Mesenchymal stem cell (in vitro differentiated cells and primary cell): ENCODE measurements around the gene VPS39.

Experiments used
- DNase-seq: peaks from one replicate; pipeline ENCODE4 v3.0.0-alpha.2; 2013
- H2AFZ ChIP-seq: one replicate; pipeline ENCODE4 v1.6.1; 2013; ENCODE audit warnings: low read depth, mild to moderate bottlenecking, control low read depth, inconsistent platforms, low read length, moderate library complexity
- H2AK5ac ChIP-seq: 2 replicates; pipeline ENCODE4 v1.6.1; 2013; ENCODE audit warnings: low read length, moderate library complexity, mild to moderate bottlenecking, inconsistent platforms; ENCODE audit not compliant: severe bottlenecking
- H2BK120ac ChIP-seq: one replicate; pipeline ENCODE4 v1.6.1; 2013; ENCODE audit warnings: low read depth, mild to moderate bottlenecking, inconsistent platforms, low read length, moderate library complexity
- H2BK12ac ChIP-seq, 2 experiments: one replicate each; pipeline ENCODE4 v1.6.1; 2013; ENCODE audit warnings: inconsistent platforms in 2 of 2, low read length in 2 of 2, mild to moderate bottlenecking in 2 of 2, moderate library complexity in 2 of 2, control low read depth in 1 of 2
- H2BK15ac ChIP-seq: one replicate; pipeline ENCODE4 v1.6.1; 2013; ENCODE audit warnings: mild to moderate bottlenecking, low read depth, inconsistent platforms; ENCODE audit not compliant: poor library complexity, severe bottlenecking
- H2BK5ac ChIP-seq: 2 replicates; pipeline ENCODE4 v1.6.1; 2013; ENCODE audit warnings: low read depth, mild to moderate bottlenecking, low read length, control low read depth, inconsistent platforms; ENCODE audit not compliant: poor library complexity, severe bottlenecking
- H3K14ac ChIP-seq, 2 experiments: one replicate each; pipeline ENCODE4 v1.6.1; 2013; ENCODE audit warnings: inconsistent platforms in 2 of 2, low read length in 2 of 2, control low read depth in 1 of 2, mild to moderate bottlenecking in 1 of 2, moderate library complexity in 1 of 2
- H3K18ac ChIP-seq, 2 experiments: one replicate each; pipeline ENCODE4 v1.6.1; 2013; ENCODE audit warnings: inconsistent platforms in 2 of 2, low read length in 2 of 2, control low read depth in 1 of 2, low read depth in 1 of 2, mild to moderate bottlenecking in 1 of 2
- H3K23ac ChIP-seq, 2 experiments: one replicate each; pipeline ENCODE4 v1.6.1; 2013; ENCODE audit warnings: inconsistent platforms in 2 of 2, low read length in 2 of 2, mild to moderate bottlenecking in 2 of 2, moderate library complexity in 2 of 2, control low read depth in 1 of 2
- H3K27ac ChIP-seq: 2 replicates; pipeline ENCODE4 v1.5.1; 2013; ENCODE audit warnings: mild to moderate bottlenecking, moderate library complexity, low read length, control low read depth, inconsistent platforms; ENCODE audit not compliant: poor library complexity, severe bottlenecking
- H3K27me3 ChIP-seq, 2 experiments: 2 replicates each; pipeline versions ENCODE4 v1.6.1 to v1.7.0; 2013; ENCODE audit warnings: low read length in 2 of 2, mild to moderate bottlenecking in 2 of 2, moderate library complexity in 2 of 2, control low read depth in 1 of 2, inconsistent platforms in 1 of 2; ENCODE audit not compliant: control insufficient read depth in 1 of 2, insufficient read depth in 1 of 2
- H3K36me3 ChIP-seq, 2 experiments: 2 replicates each; pipeline versions ENCODE4 v1.6.1 to v1.7.0; 2013; ENCODE audit warnings: low read length in 2 of 2, control low read depth in 1 of 2, inconsistent platforms in 1 of 2, low read depth in 1 of 2, mild to moderate bottlenecking in 1 of 2; ENCODE audit not compliant: insufficient read depth in 2 of 2, control insufficient read depth in 1 of 2
- H3K4ac ChIP-seq, 2 experiments: one replicate each; pipeline ENCODE4 v1.6.1; 2013; ENCODE audit warnings: inconsistent platforms in 2 of 2, low read length in 2 of 2, mild to moderate bottlenecking in 2 of 2, moderate library complexity in 2 of 2, control low read depth in 1 of 2, low read depth in 1 of 2
- H3K4me1 ChIP-seq: 2 replicates; pipeline ENCODE4 v1.6.1; 2013; ENCODE audit warnings: low read depth, low read length, control low read depth; ENCODE audit not compliant: control insufficient read depth, insufficient read depth
- H3K4me2 ChIP-seq: 2 replicates; pipeline ENCODE4 v1.6.1; 2013; ENCODE audit warnings: low read length, mild to moderate bottlenecking, inconsistent platforms; ENCODE audit not compliant: poor library complexity, severe bottlenecking
- H3K4me3 ChIP-seq, 2 experiments: 2 replicates each; pipeline versions ENCODE4 v1.5.1 to v1.7.0; 2013; ENCODE audit warnings: low read length in 2 of 2, mild to moderate bottlenecking in 2 of 2, control low read depth in 1 of 2, low read depth in 1 of 2; ENCODE audit not compliant: insufficient read depth in 1 of 2
- H3K79me1 ChIP-seq: replicated peaks from 2 replicates; pipeline ENCODE4 v1.6.1; 2013; ENCODE audit warnings: mild to moderate bottlenecking, control low read depth, low read length, inconsistent platforms; ENCODE audit not compliant: poor library complexity, severe bottlenecking
- H3K9ac ChIP-seq: 2 replicates; pipeline ENCODE4 v1.7.0; 2013; ENCODE audit warnings: mild to moderate bottlenecking, low read length, moderate library complexity
- H3K9me3 ChIP-seq: 2 replicates; pipeline ENCODE4 v1.7.0; 2013; ENCODE audit warnings: mild to moderate bottlenecking, low read length; ENCODE audit not compliant: control insufficient read depth
- H4K8ac ChIP-seq: one replicate; pipeline ENCODE4 v1.6.1; 2013; ENCODE audit warnings: inconsistent platforms, mild to moderate bottlenecking, low read length, moderate library complexity
- H4K91ac ChIP-seq: one replicate; pipeline ENCODE4 v1.6.1; 2013; ENCODE audit warnings: mild to moderate bottlenecking, low read length, inconsistent platforms
- WGBS: methylation state at CpG from one replicate; pipeline ENCODE4 v1.1.7; 2013; ENCODE audit warnings: mixed read lengths; 5-methylcytosine and 5-hydroxymethylcytosine counted together

The VPS39 gene

GRCh38 chr15:42171122-42171521 lies 37.0 kb downstream of the VPS39 start:
- Histone ChIP-seq H3K27ac (no peak overlapping the region), H2AFZ (no peak overlapping the region), H3K79me1 (peaks cover 4% of the 10 kb centered on the region), H3K4ac (no peak overlapping the region), H3K27me3 (no peaks in the 10 kb centered on the region), H3K14ac (no peak overlapping the region), H2BK15ac (no peak overlapping the region), H2BK120ac (no peak overlapping the region), H3K9ac (no peak overlapping the region), H3K4me2 (no peak overlapping the region), H3K4me3 (no peak overlapping the region), H2AK5ac (no peak overlapping the region), H4K91ac (no peak overlapping the region), H3K4me1 (no peaks in the 10 kb centered on the region), H3K36me3 (peaks cover 51 to 95% of the 10 kb centered on the region in 2 experiments), H2BK5ac (no peak overlapping the region), H4K8ac (no peak overlapping the region), H3K9me3 (no peaks in the 10 kb centered on the region), H2BK12ac (no peak overlapping the region), H3K18ac (no peak overlapping the region), H3K23ac (no peak overlapping the region)
- DNase-seq, result no peak
- 95% methylated on average over 1 of the region's 1 CpG for WGBS

- no peak overlapping the region for H3K4me3 ChIP-seq
- H3K79me1 ChIP-seq, result peaks cover 2% of the 10 kb centered on the region
- H4K8ac ChIP-seq, result no peak overlapping the region
- H3K18ac ChIP-seq, result no peak overlapping the region
- H3K4ac ChIP-seq, result no peak overlapping the region
- H3K4me1 ChIP-seq, result no peaks in the 10 kb centered on the region
- no peak overlapping the region for H3K9ac ChIP-seq
- H3K27ac ChIP-seq, result no peak overlapping the region
- no peaks in the 10 kb centered on the region for H3K9me3 ChIP-seq
- no peak for DNase-seq
- 96% methylated on average over 13 of the region's 13 CpGs for WGBS
- peaks cover 65 to 99% of the 10 kb centered on the region in 2 experiments for H3K36me3 ChIP-seq
- no peak overlapping the region for H2AK5ac ChIP-seq
- no peak overlapping the region for H2BK5ac ChIP-seq
- no peak overlapping the region for H2BK15ac ChIP-seq
- H3K27me3 ChIP-seq, result no peaks in the 10 kb centered on the region
- no peak overlapping the region for H2AFZ ChIP-seq
- no peak overlapping the region for H3K14ac ChIP-seq
- H2BK12ac ChIP-seq, result no peak overlapping the region
- H2BK120ac ChIP-seq, result no peak overlapping the region
- H3K4me2 ChIP-seq, result no peak overlapping the region
- no peak overlapping the region for H3K23ac ChIP-seq
- H4K91ac ChIP-seq, result no peak overlapping the region
Observed at GRCh38 chr15:42166225-42166940, 41.7 kb downstream of the VPS39 start.

- no peak overlapping the region for H2BK15ac ChIP-seq
- H2BK120ac ChIP-seq, result no peak overlapping the region
- no peak overlapping the region for H2AK5ac ChIP-seq
- no peak for DNase-seq
- H3K79me1 ChIP-seq, result peaks cover 2% of the 10 kb centered on the region
- no peak overlapping the region for H3K4me3 ChIP-seq
- H2BK12ac ChIP-seq, result no peak overlapping the region
- H4K91ac ChIP-seq, result no peak overlapping the region
- no peak overlapping the region for H3K9ac ChIP-seq
- no peaks in the 10 kb centered on the region for H3K9me3 ChIP-seq
- H3K27ac ChIP-seq, result no peak overlapping the region
- peaks cover 71 to 100% of the 10 kb centered on the region in 2 experiments for H3K36me3 ChIP-seq
- H3K4me2 ChIP-seq, result no peak overlapping the region
- H3K18ac ChIP-seq, result no peak overlapping the region
- no peak overlapping the region for H3K14ac ChIP-seq
- 75% methylated on average over 4 of the region's 6 CpGs for WGBS
- no peaks in the 10 kb centered on the region for H3K4me1 ChIP-seq
- H3K23ac ChIP-seq, result no peak overlapping the region
- no peak overlapping the region for H2BK5ac ChIP-seq
- no peak overlapping the region for H3K4ac ChIP-seq
- H3K27me3 ChIP-seq, result no peaks in the 10 kb centered on the region
- no peak overlapping the region for H4K8ac ChIP-seq
- H2AFZ ChIP-seq, result no peak overlapping the region
Observed at GRCh38 chr15:42165106-42165505, 43.0 kb downstream of the VPS39 start.

- Histone ChIP-seq H2AK5ac (no peak overlapping the region), H4K8ac (no peak overlapping the region), H2BK12ac (no peak overlapping the region), H3K14ac (no peak overlapping the region), H3K36me3 (peaks cover 79 to 100% of the 10 kb centered on the region in 2 experiments), H3K9ac (no peak overlapping the region), H3K4me1 (peaks cover 8% of the 10 kb centered on the region), H3K4ac (no peak overlapping the region), H2BK15ac (no peak overlapping the region), H3K9me3 (no peaks in the 10 kb centered on the region), H2BK5ac (no peak overlapping the region), H3K18ac (no peak overlapping the region), H3K27me3 (no peaks in the 10 kb centered on the region), H3K4me3 (no peak overlapping the region), H3K4me2 (no peak overlapping the region), H2BK120ac (no peak overlapping the region), H4K91ac (no peak overlapping the region), H3K27ac (no peak overlapping the region), H2AFZ (no peak overlapping the region), H3K79me1 (no peaks in the 10 kb centered on the region), H3K23ac (no peak overlapping the region)
- 97% methylated on average over 4 of the region's 4 CpGs for WGBS
- no peak for DNase-seq
Observed at GRCh38 chr15:42163947-42164550, 44.1 kb downstream of the VPS39 start.
